Peyer's patch (tissue), 4 donors: ENCODE measurements around the gene CAMKK2.

ENCODE experiments used
- CTCF ChIP-seq, 6 experiments: fragments of 450-650 bp in 4 of 6; fragments of 200-600 bp in 2 of 6; sonication (generic) in 1 of 6; IDR thresholded peaks; one replicate each; pipeline ENCODE4 v1.5.1; 2017 to 2019; ENCODE audit warnings: antibody characterized with exemption in 6 of 6, mild to moderate bottlenecking in 3 of 6, moderate library complexity in 1 of 6
- POLR2A ChIP-seq, 2 donors: fragments of 450-650 bp; IDR thresholded peaks; one replicate each; pipeline ENCODE4 v1.5.1; 2017; ENCODE audit warnings: antibody characterized with exemption in 2 of 2, mild to moderate bottlenecking in 2 of 2, moderate library complexity in 2 of 2

GRCh38 chr12:121209624-121210572 is 86.6 kb downstream of the CAMKK2 start, which contains the start of gene P2RX4:
- TF ChIP-seq CTCF (IDR thresholded peaks at IDR 0.05) (peak in 3 of 6 experiments; percentile 32 to 44 (median 40)), POLR2A (IDR thresholded peaks at IDR 0.05) (peak; percentile 96)
